WI38 (cell line): Measurements from ENCODE around the gene SLC43A2.

Experiments used
- H3K4me3 ChIP-seq: 2 replicates; pipeline ENCODE4 v1.5.1; 2011; ENCODE audit warnings: low read depth, mild to moderate bottlenecking, control low read depth, low read length
- TF ChIP-seq, protein P1 (sequence below): IDR thresholded peaks from 2 replicates; pipeline ENCODE4 v1.5.1; 2012; ENCODE audit warnings: low read depth, mild to moderate bottlenecking, control low read depth, low read length

The SLC43A2 gene

DNA sequence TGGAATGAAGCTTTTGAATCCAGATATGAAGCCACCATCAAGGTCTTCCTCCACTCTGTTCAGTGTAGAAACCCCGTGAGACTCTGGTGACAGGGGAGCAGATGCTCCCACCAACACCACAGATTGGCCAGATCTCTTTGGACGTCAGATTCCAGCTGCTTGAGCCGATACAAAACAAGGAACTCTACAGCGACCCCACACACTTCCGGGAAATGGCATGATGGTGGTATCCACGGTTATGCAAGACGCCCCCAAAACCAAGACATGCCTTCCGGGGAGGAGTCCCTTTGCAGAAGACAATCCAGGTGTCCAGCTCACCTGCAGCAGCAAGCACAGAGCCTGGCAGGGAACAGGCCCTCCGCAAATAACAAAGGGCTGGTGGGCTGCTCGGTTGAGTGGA lies 46.3 kb downstream of the SLC43A2 start:
- TF ChIP-seq, protein P1, sequence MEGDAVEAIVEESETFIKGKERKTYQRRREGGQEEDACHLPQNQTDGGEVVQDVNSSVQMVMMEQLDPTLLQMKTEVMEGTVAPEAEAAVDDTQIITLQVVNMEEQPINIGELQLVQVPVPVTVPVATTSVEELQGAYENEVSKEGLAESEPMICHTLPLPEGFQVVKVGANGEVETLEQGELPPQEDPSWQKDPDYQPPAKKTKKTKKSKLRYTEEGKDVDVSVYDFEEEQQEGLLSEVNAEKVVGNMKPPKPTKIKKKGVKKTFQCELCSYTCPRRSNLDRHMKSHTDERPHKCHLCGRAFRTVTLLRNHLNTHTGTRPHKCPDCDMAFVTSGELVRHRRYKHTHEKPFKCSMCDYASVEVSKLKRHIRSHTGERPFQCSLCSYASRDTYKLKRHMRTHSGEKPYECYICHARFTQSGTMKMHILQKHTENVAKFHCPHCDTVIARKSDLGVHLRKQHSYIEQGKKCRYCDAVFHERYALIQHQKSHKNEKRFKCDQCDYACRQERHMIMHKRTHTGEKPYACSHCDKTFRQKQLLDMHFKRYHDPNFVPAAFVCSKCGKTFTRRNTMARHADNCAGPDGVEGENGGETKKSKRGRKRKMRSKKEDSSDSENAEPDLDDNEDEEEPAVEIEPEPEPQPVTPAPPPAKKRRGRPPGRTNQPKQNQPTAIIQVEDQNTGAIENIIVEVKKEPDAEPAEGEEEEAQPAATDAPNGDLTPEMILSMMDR: no peak
- no peak overlapping the region for H3K4me3 ChIP-seq

GRCh38 chr17:1580979-1581676 lies 47.5 kb downstream of the SLC43A2 start:
- TF ChIP-seq, protein P1: no peak
- no peak overlapping the region for H3K4me3 ChIP-seq

GRCh38 chr17:1578029-1578428 lies 50.6 kb downstream of the SLC43A2 start:
- no peak overlapping the region for H3K4me3 ChIP-seq
- TF ChIP-seq, protein P1: no peak

GRCh38 chr17:1577583-1578013 lies 51.0 kb downstream of the SLC43A2 start:
- TF ChIP-seq, protein P1: no peak
- no peak overlapping the region for H3K4me3 ChIP-seq

GRCh38 chr17:1577182-1577581 lies 51.5 kb downstream of the SLC43A2 start:
- TF ChIP-seq, protein P1: no peak
- no peak overlapping the region for H3K4me3 ChIP-seq

DNA sequence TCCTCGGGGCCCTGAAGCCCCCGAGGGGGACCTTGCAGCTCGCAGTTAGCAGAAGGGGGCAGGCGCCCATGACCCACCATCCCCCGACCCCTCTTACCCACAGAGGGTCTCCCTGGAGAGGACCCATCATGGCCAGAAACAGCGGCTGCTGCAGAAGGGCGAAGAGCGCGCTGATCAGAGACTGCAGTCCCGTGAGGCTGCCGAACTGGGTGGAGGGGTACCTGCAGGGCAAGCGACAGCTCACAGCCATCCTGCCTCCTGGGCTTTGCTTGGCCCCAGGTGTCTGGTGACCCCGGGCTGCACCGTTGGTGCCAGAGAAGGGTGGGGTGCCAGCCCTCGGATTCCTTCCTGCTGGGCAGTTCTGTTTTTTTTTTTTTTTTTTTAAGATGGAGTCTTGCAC lies 52.1 kb downstream of the SLC43A2 start:
- TF ChIP-seq, protein P1: no peak
- no peak overlapping the region for H3K4me3 ChIP-seq

- TF ChIP-seq, protein P1: no peak
- H3K4me3 ChIP-seq: no peak overlapping the region
Observed at GRCh38 chr17:1574697-1575471, 53.8 kb downstream of the SLC43A2 start.
